WTC11 (cell line): ENCODE measurements around the gene IL4I1. TPM values are rescaled to one million over a fixed set of nuclear protein-coding genes. Genes with fewer than 3 reads are reported as not detected.

Source experiments
- ATAC-seq: fragments of 200-7000 bp; cut with Tn5 transposase; 2 replicates; pipeline ENCODE4 v1.10.0; 2021; ENCODE audit warnings: mild to moderate bottlenecking, moderate library complexity
- CTCF ChIA-PET: fragments of 300-600 bp; sonication (Branson Sonifier 250); formaldehyde crosslinking; loops from one replicate; lab custom pipeline; 2021; ENCODE audit warnings: antibody characterized with exemption; lab: Charles Lee
- POLR2A ChIA-PET: fragments of 350-600 bp; sonication (Branson Sonifier 250); formaldehyde crosslinking; loops from one replicate; lab custom pipeline; 2021; ENCODE audit warnings: antibody characterized with exemption; lab: Charles Lee
- DNase-seq: peaks from one replicate; pipeline ENCODE4 v3.0.0; 2021; ENCODE audit warnings: low spot score
- H3K27ac Mint-ChIP-seq: 2 replicates; pipeline ENCODE4 v1.8.0; 2021; ENCODE audit warnings: mixed read lengths
- H3K27me3 Mint-ChIP-seq: 2 replicates; pipeline ENCODE4 v1.8.0; 2021; ENCODE audit warnings: low read depth, mild to moderate bottlenecking, moderate library complexity, mixed read lengths
- H3K36me3 Mint-ChIP-seq: 2 replicates; pipeline ENCODE4 v1.8.0; 2021; ENCODE audit warnings: mixed read lengths
- H3K4me1 Mint-ChIP-seq: 2 replicates; pipeline ENCODE4 v1.8.0; 2022; ENCODE audit warnings: mixed read lengths
- H3K4me3 Mint-ChIP-seq: 2 replicates; pipeline ENCODE4 v1.8.0; 2021; ENCODE audit warnings: mild to moderate bottlenecking, moderate library complexity, mixed read lengths
- H3K9me3 Mint-ChIP-seq: 2 replicates; pipeline ENCODE4 v1.8.0; 2021; ENCODE audit warnings: mixed read lengths
- ATF1 ChIP-seq: sonication (generic); formaldehyde crosslinking; IDR thresholded peaks from 2 replicates; pipeline ENCODE4 v1.8.1; 2023; ENCODE audit warnings: mild to moderate bottlenecking, moderate library complexity, missing genetic modification reagents
- ELF4 ChIP-seq: sonication (generic); formaldehyde crosslinking; IDR thresholded peaks from 2 replicates; pipeline ENCODE4 v1.8.1; 2022; ENCODE audit warnings: low read depth, mild to moderate bottlenecking, moderate library complexity, missing genetic modification reagents
- FOXK1 ChIP-seq: sonication (generic); formaldehyde crosslinking; IDR thresholded peaks from 2 replicates; pipeline ENCODE4 v1.8.0; 2022; ENCODE audit warnings: mild to moderate bottlenecking, moderate library complexity, missing genetic modification reagents
- NFE2L1 ChIP-seq: sonication (generic); formaldehyde crosslinking; IDR thresholded peaks from 2 replicates; pipeline ENCODE4 v1.8.1; 2023; ENCODE audit warnings: missing genetic modification reagents
- NFYB ChIP-seq: sonication (generic); formaldehyde crosslinking; conservative IDR thresholded peaks from 2 replicates; pipeline ENCODE4 v1.8.0; 2022; ENCODE audit warnings: low read depth, missing genetic modification reagents
- NR2C2 ChIP-seq: sonication (generic); formaldehyde crosslinking; IDR thresholded peaks from 2 replicates; pipeline ENCODE4 v1.8.0; 2022; ENCODE audit warnings: mild to moderate bottlenecking, missing genetic modification reagents
- NR3C1 ChIP-seq: sonication (generic); formaldehyde crosslinking; conservative IDR thresholded peaks from 2 replicates; pipeline ENCODE4 v1.8.1; 2023; ENCODE audit warnings: low read depth, mild to moderate bottlenecking, missing genetic modification reagents
- PRRX2 ChIP-seq: fragments of 250-450 bp; sonication (Bioruptor Pico); IDR thresholded peaks from 2 replicates; pipeline ENCODE4 v1.8.0; 2021; ENCODE audit warnings: mild to moderate bottlenecking
- RORB ChIP-seq: fragments of 250-450 bp; sonication (Bioruptor Pico); IDR thresholded peaks from 2 replicates; pipeline ENCODE4 v1.9.0; 2021; ENCODE audit warnings: mild to moderate bottlenecking
- SOX15 ChIP-seq: fragments of 250-450 bp; sonication (Bioruptor Pico); IDR thresholded peaks from 2 replicates; pipeline ENCODE4 v1.9.0; 2021; ENCODE audit warnings: mild to moderate bottlenecking
- SP1 ChIP-seq: sonication (generic); formaldehyde crosslinking; conservative IDR thresholded peaks from 2 replicates; pipeline ENCODE4 v1.8.1; 2022; ENCODE audit warnings: missing genetic modification reagents
- TEAD1 ChIP-seq: sonication (generic); formaldehyde crosslinking; IDR thresholded peaks from 2 replicates; pipeline ENCODE4 v1.8.0; 2022; ENCODE audit warnings: mild to moderate bottlenecking, missing genetic modification reagents
- ZNF121 ChIP-seq: sonication (generic); formaldehyde crosslinking; IDR thresholded peaks from 2 replicates; pipeline ENCODE4 v1.8.0; 2023; ENCODE audit warnings: missing genetic modification reagents
- ZNF232 ChIP-seq: sonication (generic); formaldehyde crosslinking; IDR thresholded peaks from 2 replicates; pipeline ENCODE4 v1.8.0; 2022; ENCODE audit warnings: mild to moderate bottlenecking, missing genetic modification reagents
- ZNF317 ChIP-seq: sonication (generic); formaldehyde crosslinking; IDR thresholded peaks from 2 replicates; pipeline ENCODE4 v1.8.1; 2023; ENCODE audit warnings: low read depth, mild to moderate bottlenecking, moderate library complexity, missing genetic modification reagents, borderline replicate concordance
- total RNA-seq: library from RNA; stranded (reverse); gene quantifications from 3 replicates; pipeline ENCODE4 v1.2.3, GENCODE V29; 2021
- TF ChIP-seq, protein P1 (sequence below): fragments of 250-450 bp; sonication (Bioruptor Pico); IDR thresholded peaks from 2 replicates; pipeline ENCODE4 v1.8.0; 2021; ENCODE audit warnings: mild to moderate bottlenecking
- TF ChIP-seq, protein P2 (sequence below): sonication (generic); formaldehyde crosslinking; IDR thresholded peaks from 2 replicates; pipeline ENCODE4 v1.8.1; 2023; ENCODE audit warnings: mild to moderate bottlenecking, missing genetic modification reagents, moderate library complexity
- TF ChIP-seq, protein P3 (sequence below): sonication (generic); formaldehyde crosslinking; IDR thresholded peaks from 2 replicates; pipeline ENCODE4 v1.8.1; 2023; ENCODE audit warnings: mild to moderate bottlenecking, moderate library complexity, missing genetic modification reagents
- TF ChIP-seq, protein P4 (sequence below): fragments of 250-450 bp; sonication (Bioruptor Pico); IDR thresholded peaks from 2 replicates; pipeline ENCODE4 v2.1.2; 2022; ENCODE audit warnings: mild to moderate bottlenecking, moderate library complexity
- TF ChIP-seq, protein P5 (sequence below): sonication (generic); formaldehyde crosslinking; IDR thresholded peaks from 2 replicates; pipeline ENCODE4 v1.8.0; 2022; ENCODE audit warnings: mild to moderate bottlenecking, missing genetic modification reagents
- TF ChIP-seq, protein P6 (sequence below): sonication (generic); formaldehyde crosslinking; IDR thresholded peaks from 2 replicates; pipeline ENCODE4 v1.8.0; 2022; ENCODE audit warnings: mild to moderate bottlenecking, missing genetic modification reagents
- TF ChIP-seq, protein P7 (sequence below): fragments of 250-450 bp; sonication (Bioruptor Pico); IDR thresholded peaks from 2 replicates; pipeline ENCODE4 v1.9.0; 2021; ENCODE audit warnings: moderate library complexity, mild to moderate bottlenecking, inconsistent platforms, borderline replicate concordance
- TF ChIP-seq, protein P8 (sequence below): sonication (generic); formaldehyde crosslinking; IDR thresholded peaks from 2 replicates; pipeline ENCODE4 v1.8.0; 2022; ENCODE audit warnings: mild to moderate bottlenecking, missing genetic modification reagents

Gene IL4I1
- total RNA-seq, 1 experiment from 2014 or later = 0.83 TPM

DNA sequence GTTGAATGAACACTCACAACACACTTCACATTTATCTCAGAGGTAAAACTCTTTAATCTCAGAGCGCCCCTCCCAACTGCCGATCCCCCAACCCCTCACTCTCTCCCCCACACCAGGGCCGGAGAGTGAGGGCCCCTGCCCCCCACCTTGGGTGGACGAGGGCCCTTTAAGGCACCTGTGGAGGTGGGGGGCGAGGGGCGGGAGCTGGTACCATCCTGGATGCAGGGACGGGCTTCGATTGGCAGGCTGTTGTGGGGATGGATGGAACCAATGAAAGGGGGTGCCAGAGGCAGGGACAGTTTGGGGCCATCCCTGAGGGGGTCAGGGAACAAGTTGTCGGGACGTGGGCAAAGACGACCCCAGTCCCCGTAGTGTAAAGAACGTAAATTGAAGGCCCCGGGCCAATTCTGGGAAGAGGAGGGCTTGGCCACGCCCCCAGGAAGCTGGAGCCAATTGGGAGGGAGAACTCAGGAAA is 27.6 kb downstream of the IL4I1 start:
- Mint-ChIP-seq H3K27ac (no peak overlapping the region), H3K9me3 (peaks cover 3% of the 10 kb centered on the region; the same call in 1 of the 2 replicates), H3K4me1 (peaks cover 25% of the 10 kb centered on the region), H3K36me3 (peaks cover 12% of the 10 kb centered on the region), H3K4me3 (no peak overlapping the region), H3K27me3 (no peaks in the 10 kb centered on the region)
- ChIA-PET POLR2A (interaction anchor here (0.5 to 1.7 kb wide), 10 partner anchors 8 to 1010 kb away, joined by 3 to 13 read pairs (median 5); partner anchors contain the start of genes AKT1S1, AP2A1, ATF5 and FUZ), CTCF (interaction anchor here (0.6 to 2.2 kb wide), 16 partner anchors 8 to 771 kb away, joined by 3 to 11 read pairs (median 5); partner anchors contain the start of genes AKT1S1, AP2A1, FUZ and PTOV1)
- ATAC-seq (peak; percentile 5), DNase-seq (no peak)
- TF ChIP-seq, protein P1, sequence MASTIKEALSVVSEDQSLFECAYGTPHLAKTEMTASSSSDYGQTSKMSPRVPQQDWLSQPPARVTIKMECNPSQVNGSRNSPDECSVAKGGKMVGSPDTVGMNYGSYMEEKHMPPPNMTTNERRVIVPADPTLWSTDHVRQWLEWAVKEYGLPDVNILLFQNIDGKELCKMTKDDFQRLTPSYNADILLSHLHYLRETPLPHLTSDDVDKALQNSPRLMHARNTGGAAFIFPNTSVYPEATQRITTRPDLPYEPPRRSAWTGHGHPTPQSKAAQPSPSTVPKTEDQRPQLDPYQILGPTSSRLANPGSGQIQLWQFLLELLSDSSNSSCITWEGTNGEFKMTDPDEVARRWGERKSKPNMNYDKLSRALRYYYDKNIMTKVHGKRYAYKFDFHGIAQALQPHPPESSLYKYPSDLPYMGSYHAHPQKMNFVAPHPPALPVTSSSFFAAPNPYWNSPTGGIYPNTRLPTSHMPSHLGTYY (CRISPR knock-in tag) = 0 out of 2 replicates have a peak, but pooled peaks have one; percentile 19
- TF ChIP-seq PRRX2 (CRISPR knock-in tag) (peak; percentile 66; the same call in 1 of the 2 replicates), SP1 (CRISPR knock-in tag) (peak; percentile 8), ZNF121 (CRISPR knock-in tag) (no peak)

DNA sequence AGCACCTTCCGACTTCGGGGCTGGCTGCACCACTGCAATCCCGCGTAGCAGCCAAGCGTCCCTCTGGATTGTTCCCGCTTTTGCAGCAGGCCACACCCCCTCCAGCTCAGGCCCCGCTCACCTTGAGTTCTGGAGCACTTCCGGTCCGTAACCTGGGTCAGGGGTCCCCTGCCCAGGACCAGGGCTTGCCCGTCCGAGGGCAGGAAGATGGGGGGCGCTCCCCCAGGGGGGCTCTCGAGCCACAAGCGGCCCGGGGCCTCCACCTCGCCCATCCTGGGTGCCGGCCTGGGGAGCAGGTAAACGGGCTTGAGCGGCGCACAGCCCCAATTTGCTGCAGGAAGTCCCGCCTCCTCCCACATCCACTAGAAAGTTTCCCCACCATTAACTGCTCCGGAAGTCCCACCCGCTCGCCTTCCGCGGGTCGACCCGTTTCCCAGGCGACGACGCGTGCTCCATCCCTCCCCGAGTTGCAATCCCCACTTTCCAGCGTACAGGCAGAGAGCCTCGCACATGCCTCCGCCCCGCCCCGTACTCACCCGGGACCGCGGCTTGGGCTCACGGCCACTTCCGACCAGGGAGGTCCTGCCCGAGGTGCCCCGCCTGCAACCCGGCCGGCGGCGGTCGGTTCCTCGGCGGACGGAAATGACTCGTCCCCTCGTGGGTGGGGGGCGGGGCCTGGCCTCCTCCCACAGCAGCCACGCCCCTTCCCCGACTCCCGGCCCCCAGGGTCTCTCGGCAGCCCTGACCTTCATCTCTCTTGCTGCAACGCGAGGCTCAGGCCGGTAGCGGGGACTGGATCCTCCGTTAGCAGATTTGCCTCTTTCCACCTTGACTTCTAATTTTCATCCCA is 29.5 kb downstream of the IL4I1 start, which contains the start of gene PNKP:
TSS of gene PNKP (minus strand) at position 644 of the 850 bp plus-strand sequence. CDS start at position 272, 372 bp downstream.
- POLR2A ChIA-PET = interaction anchor here (0.6 to 1.5 kb wide), 7 partner anchors 9 to 191 kb away, joined by 3 to 7 read pairs (median 4); partner anchors contain the start of gene PTOV1
- peaks cover 21% of the 10 kb centered on the region for H3K36me3 Mint-ChIP-seq
- H3K4me1 Mint-ChIP-seq = peaks cover 29% of the 10 kb centered on the region
- DNase-seq (peak; percentile 87), ATAC-seq (peak; percentile 21)
- H3K27me3 Mint-ChIP-seq = no peaks in the 10 kb centered on the region
- H3K9me3 Mint-ChIP-seq = peaks cover 3% of the 10 kb centered on the region; the same call in 1 of the 2 replicates
- CTCF ChIA-PET = interaction anchor here (0.6 to 2.6 kb wide), 8 partner anchors 10 to 201 kb away, joined by 3 to 10 read pairs (median 4); partner anchors contain the start of genes AKT1S1, FUZ and PTOV1
- H3K27ac Mint-ChIP-seq = peak within 1 kb of the TSS; percentile 97
- no peak within 1 kb of the TSS for H3K4me3 Mint-ChIP-seq
- TF ChIP-seq PRRX2 (CRISPR knock-in tag) = 0 out of 2 replicates have a peak, but pooled peaks have one; percentile 57
- peak; percentile 27; the same call in 1 of the 2 replicates for TF ChIP-seq NFE2L1 (CRISPR knock-in tag)
- no peak for TF ChIP-seq NR3C1
- TF ChIP-seq, protein P2, sequence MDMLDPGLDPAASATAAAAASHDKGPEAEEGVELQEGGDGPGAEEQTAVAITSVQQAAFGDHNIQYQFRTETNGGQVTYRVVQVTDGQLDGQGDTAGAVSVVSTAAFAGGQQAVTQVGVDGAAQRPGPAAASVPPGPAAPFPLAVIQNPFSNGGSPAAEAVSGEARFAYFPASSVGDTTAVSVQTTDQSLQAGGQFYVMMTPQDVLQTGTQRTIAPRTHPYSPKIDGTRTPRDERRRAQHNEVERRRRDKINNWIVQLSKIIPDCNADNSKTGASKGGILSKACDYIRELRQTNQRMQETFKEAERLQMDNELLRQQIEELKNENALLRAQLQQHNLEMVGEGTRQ (CRISPR knock-in tag) = peak; percentile 81
- TF ChIP-seq, protein P3, sequence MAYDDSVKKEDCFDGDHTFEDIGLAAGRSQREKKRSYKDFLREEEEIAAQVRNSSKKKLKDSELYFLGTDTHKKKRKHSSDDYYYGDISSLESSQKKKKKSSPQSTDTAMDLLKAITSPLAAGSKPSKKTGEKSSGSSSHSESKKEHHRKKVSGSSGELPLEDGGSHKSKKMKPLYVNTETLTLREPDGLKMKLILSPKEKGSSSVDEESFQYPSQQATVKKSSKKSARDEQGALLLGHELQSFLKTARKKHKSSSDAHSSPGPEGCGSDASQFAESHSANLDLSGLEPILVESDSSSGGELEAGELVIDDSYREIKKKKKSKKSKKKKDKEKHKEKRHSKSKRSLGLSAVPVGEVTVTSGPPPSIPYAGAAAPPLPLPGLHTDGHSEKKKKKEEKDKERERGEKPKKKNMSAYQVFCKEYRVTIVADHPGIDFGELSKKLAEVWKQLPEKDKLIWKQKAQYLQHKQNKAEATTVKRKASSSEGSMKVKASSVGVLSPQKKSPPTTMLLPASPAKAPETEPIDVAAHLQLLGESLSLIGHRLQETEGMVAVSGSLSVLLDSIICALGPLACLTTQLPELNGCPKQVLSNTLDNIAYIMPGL = peak; percentile 66; the same call in 1 of the 2 replicates
- TF ChIP-seq ELF4 (CRISPR knock-in tag) = no peak
- no peak for TF ChIP-seq ATF1 (CRISPR knock-in tag)
- TF ChIP-seq SOX15 (CRISPR knock-in tag) = no peak
- no peak for TF ChIP-seq RORB (CRISPR knock-in tag)
- TF ChIP-seq TEAD1 = peak; percentile 50
- TF ChIP-seq NR2C2 (CRISPR knock-in tag) = 0 out of 2 replicates have a peak, but pooled peaks have one; percentile 47
- TF ChIP-seq, protein P4, sequence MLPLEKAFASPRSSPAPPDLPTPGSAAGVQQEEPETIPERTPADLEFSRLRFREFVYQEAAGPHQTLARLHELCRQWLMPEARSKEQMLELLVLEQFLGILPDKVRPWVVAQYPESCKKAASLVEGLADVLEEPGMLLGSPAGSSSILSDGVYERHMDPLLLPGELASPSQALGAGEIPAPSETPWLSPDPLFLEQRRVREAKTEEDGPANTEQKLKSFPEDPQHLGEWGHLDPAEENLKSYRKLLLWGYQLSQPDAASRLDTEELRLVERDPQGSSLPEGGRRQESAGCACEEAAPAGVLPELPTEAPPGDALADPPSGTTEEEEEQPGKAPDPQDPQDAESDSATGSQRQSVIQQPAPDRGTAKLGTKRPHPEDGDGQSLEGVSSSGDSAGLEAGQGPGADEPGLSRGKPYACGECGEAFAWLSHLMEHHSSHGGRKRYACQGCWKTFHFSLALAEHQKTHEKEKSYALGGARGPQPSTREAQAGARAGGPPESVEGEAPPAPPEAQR (CRISPR knock-in tag) = no peak
- TF ChIP-seq, protein P5, sequence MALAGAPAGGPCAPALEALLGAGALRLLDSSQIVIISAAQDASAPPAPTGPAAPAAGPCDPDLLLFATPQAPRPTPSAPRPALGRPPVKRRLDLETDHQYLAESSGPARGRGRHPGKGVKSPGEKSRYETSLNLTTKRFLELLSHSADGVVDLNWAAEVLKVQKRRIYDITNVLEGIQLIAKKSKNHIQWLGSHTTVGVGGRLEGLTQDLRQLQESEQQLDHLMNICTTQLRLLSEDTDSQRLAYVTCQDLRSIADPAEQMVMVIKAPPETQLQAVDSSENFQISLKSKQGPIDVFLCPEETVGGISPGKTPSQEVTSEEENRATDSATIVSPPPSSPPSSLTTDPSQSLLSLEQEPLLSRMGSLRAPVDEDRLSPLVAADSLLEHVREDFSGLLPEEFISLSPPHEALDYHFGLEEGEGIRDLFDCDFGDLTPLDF (CRISPR knock-in tag) = 0 out of 2 replicates have a peak, but pooled peaks have one; percentile 38
- no peak; the same call in 1 of the 2 replicates for TF ChIP-seq NFYB
- no peak; the same call in 1 of the 2 replicates for TF ChIP-seq ZNF232
- TF ChIP-seq, protein P6, sequence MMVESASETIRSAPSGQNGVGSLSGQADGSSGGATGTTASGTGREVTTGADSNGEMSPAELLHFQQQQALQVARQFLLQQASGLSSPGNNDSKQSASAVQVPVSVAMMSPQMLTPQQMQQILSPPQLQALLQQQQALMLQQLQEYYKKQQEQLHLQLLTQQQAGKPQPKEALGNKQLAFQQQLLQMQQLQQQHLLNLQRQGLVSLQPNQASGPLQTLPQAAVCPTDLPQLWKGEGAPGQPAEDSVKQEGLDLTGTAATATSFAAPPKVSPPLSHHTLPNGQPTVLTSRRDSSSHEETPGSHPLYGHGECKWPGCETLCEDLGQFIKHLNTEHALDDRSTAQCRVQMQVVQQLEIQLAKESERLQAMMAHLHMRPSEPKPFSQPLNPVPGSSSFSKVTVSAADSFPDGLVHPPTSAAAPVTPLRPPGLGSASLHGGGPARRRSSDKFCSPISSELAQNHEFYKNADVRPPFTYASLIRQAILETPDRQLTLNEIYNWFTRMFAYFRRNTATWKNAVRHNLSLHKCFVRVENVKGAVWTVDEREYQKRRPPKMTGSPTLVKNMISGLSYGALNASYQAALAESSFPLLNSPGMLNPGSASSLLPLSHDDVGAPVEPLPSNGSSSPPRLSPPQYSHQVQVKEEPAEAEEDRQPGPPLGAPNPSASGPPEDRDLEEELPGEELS (CRISPR knock-in tag) = peak; percentile 85; the same call in 1 of the 2 replicates
- TF ChIP-seq ZNF317 (CRISPR knock-in tag) = no peak
- TF ChIP-seq FOXK1 (CRISPR knock-in tag) = peak; percentile 88; the same call in 1 of the 2 replicates
- TF ChIP-seq, protein P7, sequence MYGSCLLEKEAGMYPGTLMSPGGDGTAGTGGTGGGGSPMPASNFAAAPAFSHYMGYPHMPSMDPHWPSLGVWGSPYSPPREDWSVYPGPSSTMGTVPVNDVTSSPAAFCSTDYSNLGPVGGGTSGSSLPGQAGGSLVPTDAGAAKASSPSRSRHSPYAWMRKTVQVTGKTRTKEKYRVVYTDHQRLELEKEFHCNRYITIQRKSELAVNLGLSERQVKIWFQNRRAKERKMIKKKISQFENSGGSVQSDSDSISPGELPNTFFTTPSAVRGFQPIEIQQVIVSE (CRISPR knock-in tag) = no peak
- TF ChIP-seq, protein P8, sequence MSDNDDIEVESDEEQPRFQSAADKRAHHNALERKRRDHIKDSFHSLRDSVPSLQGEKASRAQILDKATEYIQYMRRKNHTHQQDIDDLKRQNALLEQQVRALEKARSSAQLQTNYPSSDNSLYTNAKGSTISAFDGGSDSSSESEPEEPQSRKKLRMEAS (CRISPR knock-in tag) = peak; percentile 84
